ENCODE data around the gene ARPC3.
"Not testable (repeated sequence)": the region's sequence is repeated elsewhere in the genome, so short reads cannot be mapped to it uniquely, and the experiment has no call there.

ARPC3 gene

GRCh38 chr12:110449799-110450497 is at the start of gene ARPC3:
TSS of gene ARPC3 (minus strand) at chr12:110450337. CDS start at chr12:110450260, 77 bp downstream.
- DNase-seq (ENCODE audit: low read depth), result peak; percentile 96

- DNase-seq (ENCODE audit: low read depth), result peak; percentile 18
These were observed 49.0 kb upstream of the ARPC3 start for GRCh38 chr12:110498984-110499706.

DNA sequence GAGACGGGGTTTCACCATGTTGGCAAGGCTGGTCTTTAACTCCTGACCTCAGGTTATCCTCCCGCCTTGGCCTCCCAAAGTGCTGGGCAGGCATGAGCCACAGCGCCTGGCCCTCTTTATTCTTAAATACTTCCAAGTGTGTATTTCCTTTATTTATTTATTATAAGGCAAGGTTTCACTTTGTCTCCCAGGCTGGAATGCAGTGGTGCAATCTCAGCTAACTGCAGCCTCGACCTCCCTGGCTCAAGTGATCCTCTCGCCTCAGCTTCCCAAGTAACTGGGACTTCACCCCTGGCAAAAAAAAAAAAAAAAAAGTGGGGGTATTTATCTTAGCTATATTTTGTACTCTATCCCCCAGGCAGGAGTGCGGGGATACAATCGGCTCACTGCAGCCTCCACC is 25.3 kb upstream of the ARPC3 start:
- peak; percentile 42 for DNase-seq (ENCODE audit: low read depth)

DNA sequence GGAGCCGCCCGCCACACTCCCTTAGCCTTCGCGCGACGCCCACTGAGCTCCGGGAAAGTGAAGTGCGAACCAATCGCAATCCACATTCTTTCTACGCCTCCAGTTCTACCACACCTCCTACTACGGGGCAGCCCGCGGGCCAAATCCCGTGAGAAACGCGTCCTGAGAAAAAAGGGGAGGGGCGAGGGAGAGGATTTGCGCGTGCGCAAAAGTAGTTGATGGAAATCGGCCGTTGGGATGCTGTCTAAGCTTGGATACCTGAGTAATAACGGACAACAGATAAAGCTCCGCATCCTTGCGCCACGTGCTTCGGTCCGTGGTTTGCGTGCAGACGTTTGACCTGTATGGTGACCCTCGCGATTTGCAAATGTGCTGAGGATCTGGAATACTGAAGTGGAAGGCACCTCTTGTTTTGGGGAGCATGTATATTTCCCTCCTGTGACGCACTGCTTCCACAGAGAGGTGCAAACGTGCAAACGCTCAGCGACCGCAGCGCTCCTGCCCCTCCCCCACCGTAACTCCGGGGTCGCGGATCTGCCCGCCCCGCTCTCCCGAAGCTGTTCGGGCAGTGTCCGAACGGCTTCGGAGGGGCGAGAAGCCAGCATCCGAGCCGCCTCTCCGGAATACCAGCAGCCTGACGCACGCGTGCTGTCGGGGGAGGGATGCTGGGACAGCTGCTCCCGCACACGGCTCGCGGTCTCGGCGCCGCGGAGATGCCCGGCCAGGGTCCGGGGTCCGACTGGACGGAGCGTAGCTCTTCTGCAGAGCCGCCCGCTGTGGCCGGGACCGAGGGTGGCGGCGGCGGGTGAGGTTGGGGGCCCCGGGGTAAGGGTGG is 18.3 kb upstream of the ARPC3 start, which contains the start of the genes FAM216A and GPN3:
Gene FAM216A, plus strand, starts transcription at position 632 of the 835 bp plus-strand sequence. Its CDS starts 31 bp downstream, at position 663.
Gene GPN3, minus strand, starts transcription at position 44 of the 835 bp plus-strand sequence. CDS start 54 bp downstream, outside the sequence.
- DNase-seq (ENCODE audit: low read depth), result peak; percentile 97

- no peak for DNase-seq (ENCODE audit: low read depth)
These were observed 17.7 kb upstream of the ARPC3 start for GRCh38 chr12:110467847-110468213.

- DNase-seq (ENCODE audit: low read depth), result no peak
These were observed 16.7 kb upstream of the ARPC3 start for GRCh38 chr12:110466791-110467190.

- not testable (repeated sequence) for DNase-seq (ENCODE audit: low read depth)
These were observed 15.6 kb upstream of the ARPC3 start for GRCh38 chr12:110465765-110466164.

DNA sequence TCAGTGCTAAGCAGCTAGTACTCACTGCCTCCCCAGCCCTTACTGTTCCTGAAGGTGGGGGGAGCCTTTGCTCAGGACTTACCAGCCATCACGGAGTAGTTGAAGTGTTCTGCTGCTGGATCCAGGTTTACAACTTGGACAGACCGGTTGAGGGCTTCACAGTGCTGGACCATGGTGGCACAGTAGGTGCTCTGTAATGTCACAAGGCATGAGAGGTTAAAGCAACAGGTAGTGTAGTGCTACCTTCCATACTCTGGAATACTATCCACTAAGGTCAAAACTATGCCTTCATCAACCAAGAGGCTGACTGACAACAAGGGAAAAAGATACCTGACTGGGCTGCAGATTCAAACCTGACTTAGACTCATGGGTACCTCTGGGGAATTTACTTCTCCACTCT is 14.9 kb upstream of the ARPC3 start:
- no peak for DNase-seq (ENCODE audit: low read depth)

DNA sequence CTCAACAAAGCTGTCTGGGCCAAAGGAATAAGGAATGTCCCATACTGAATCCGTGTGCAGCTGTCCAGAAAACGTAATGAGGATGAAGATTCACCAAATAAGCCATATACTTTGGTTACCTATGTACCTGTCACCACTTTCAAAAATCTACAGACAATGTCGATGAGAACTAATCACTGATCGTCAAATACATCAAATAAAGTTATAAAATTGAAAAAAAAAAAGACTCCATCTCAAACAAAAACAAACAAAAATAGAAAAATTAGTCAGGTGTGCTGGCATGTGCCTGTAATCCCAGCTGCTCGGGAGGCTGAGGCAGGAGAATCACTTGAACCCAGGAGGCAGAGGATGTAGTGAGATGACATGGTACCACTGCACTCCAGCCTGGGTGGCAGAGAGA is 11.1 kb upstream of the ARPC3 start:
- not testable (repeated sequence) for DNase-seq (ENCODE audit: low read depth)

DNA sequence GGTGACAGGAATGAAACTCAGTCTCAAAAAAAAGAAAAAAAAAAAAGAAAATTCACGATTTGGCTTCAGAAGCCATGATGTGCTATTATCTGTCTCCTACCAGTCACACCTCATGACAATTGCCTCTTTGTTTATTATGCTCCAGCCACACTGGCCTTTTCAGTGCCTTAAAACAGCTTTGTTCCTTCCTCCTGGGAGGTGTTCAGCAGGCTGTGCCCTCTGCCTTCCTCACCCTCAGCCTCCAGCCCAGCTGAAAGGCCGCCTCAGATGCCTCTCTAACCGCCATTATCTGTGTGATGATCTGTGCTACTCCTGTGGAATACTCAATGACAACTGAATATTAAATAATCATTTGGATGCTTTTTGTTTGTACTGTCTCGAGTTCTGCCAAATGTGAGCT is 8.6 kb upstream of the ARPC3 start:
- no peak for DNase-seq (ENCODE audit: low read depth)

DNA sequence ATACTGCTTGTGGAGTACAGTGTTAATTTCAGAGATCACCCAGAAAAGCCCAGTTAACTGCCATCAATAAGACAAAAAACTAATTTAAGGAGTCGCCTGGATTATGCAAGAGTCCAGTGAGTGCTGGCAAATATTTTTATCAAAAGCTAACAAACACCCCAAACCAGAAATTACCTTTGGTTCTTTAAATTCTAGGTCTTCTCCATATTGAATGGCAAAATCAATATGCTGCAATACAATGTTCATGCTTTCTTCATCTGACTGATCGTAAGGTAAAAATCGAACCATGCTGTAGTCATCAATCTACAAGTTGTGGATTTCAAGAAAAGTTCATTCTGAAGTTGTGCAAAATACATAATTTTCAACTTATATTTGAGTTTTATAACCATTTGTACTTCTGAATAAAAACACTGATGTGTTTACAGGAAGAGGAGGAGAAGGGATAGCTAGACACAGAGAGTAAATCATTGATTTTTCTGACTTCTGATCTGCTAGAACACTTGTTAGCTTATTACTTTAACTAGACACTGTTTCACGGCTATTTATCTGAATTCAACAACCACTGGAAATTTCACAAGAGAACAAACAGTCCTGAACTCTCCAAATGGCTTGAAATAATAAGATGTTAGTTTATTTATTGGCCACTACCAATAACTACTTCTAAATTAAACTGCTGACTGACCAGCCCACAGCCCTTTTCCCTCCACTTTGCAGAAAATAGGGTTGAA is 3.6 kb upstream of the ARPC3 start:
- DNase-seq (ENCODE audit: low read depth), result no peak

- DNase-seq (ENCODE audit: low read depth), result no peak
These were observed 1.1 kb upstream of the ARPC3 start for GRCh38 chr12:110451263-110451662.

DNA sequence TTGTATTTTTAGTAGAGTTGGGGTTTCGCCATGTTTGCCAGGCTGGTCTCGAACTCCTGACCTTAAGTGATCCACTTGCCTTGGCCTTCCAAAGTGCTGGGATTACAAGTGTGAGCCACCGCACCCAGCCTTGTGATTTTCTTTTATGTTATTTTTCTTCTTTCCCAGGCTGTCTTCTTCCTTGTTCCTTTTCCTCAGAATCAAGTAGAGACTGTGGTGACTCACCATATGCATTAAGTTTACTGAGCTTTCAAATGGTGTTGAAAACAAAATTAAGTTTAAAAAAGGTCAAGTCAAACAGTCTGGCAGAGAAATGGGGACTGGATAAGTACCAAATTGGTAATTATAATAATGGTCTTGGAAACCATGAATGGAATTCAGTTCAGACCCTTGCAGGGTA is 5.7 kb downstream of the ARPC3 start:
- DNase-seq (ENCODE audit: low read depth), result no peak

DNA sequence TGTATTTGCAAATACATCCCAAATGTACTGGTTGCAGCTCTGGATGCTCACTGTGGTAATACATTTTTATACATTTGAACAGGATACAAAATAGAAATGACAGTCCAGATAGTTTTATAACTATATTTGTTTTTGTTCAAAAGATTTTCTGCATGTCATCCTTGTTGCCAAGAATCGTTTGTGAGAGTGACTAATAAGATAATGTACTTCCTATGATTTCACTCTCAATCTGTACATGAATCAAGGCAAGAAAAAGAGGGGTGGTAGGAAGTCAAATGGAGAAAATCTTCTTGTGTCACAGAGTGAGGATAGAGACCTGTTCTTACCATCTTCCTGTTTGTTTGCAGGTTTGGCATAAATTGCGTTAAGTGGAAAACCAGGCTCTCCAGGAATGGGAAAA is 13.9 kb downstream of the ARPC3 start:
- no peak for DNase-seq (ENCODE audit: low read depth)

GRCh38 chr12:110431957-110432587 is 18.1 kb downstream of the ARPC3 start:
- no peak for DNase-seq (ENCODE audit: low read depth)

DNA sequence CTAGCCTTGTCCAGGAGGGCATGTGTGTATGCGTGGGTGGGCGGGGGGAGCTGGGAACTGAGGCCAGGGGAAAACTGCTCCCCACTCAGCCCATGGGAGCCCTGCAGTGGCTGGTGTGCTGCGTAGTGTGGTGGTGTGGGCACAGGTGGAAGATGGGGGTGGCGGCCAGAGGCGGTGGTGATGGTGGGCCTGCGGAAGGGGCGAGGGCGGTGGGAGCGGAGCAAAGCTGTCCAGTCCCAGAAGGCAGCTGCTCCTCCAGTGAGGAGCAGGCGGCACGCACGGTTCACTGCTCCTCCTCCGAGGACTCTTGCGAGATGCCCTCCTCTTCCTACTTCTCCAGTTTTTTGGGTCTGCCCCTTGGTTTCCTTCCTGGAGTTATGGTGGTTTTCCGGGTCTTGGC is 20.5 kb downstream of the ARPC3 start:
- DNase-seq (ENCODE audit: low read depth), result not testable (repeated sequence)

- DNase-seq (ENCODE audit: low read depth), result peak; percentile 68
These were observed 23.7 kb downstream of the ARPC3 start for GRCh38 chr12:110426406-110426805.

- DNase-seq (ENCODE audit: low read depth), result no peak
These were observed 25.9 kb downstream of the ARPC3 start for GRCh38 chr12:110424237-110424636.

DNA sequence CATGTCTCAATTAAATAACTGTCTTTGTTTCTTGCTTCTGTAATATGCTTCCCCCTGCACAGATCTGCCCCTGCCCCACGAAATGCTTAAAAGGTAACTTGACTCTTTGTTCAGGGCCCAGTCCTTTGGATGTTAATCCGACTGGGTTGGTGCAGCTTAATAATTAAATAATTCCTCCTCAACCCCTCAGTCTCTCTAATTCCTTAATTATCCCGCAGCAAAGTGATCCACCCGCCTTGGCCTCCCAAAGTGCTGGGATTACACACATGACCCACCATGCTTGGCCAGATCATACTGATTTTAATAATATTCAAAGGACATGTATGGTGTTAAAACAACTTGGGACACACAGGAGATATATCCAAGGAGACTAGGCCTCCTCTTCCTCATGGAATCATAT is 28.4 kb downstream of the ARPC3 start:
- no peak for DNase-seq (ENCODE audit: low read depth)

GRCh38 chr12:110421159-110421661 is 28.9 kb downstream of the ARPC3 start:
- no peak for DNase-seq (ENCODE audit: low read depth)

DNA sequence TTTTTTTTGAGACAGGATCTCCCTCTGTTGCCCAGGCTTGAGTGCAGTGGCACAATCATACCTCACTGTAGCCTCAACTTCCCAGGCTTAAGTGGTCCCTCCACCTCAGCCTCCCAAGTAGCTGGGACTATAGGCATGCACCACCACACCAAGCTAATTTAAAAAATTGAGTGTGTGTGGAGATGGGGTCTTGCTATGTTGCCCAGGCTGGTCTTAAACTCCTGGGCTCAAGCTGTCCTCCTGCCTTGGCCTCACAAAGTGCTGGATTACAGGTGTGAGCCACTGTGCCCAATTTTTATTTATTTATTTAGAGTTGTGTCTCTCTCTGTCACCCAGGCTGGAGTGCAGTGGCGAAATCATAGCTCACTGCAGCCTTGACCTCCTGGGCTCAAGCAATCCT is 29.5 kb downstream of the ARPC3 start:
- not testable (repeated sequence) for DNase-seq (ENCODE audit: low read depth)

Measured in fibroblast of gingiva (primary cell).